WTC11 (cell line): ENCODE results near the gene KIFC3. TPM values are rescaled to one million over a fixed set of nuclear protein-coding genes. Genes with fewer than 3 reads are reported as not detected.

Experiments
- ATAC-seq: fragments of 200-7000 bp; cut with Tn5 transposase; 2 replicates; pipeline ENCODE4 v1.10.0; 2021; ENCODE audit warnings: mild to moderate bottlenecking, moderate library complexity
- CTCF ChIA-PET: fragments of 300-600 bp; sonication (Branson Sonifier 250); formaldehyde crosslinking; loops from one replicate; lab custom pipeline; 2021; ENCODE audit warnings: antibody characterized with exemption; lab: Charles Lee
- POLR2A ChIA-PET: fragments of 350-600 bp; sonication (Branson Sonifier 250); formaldehyde crosslinking; loops from one replicate; lab custom pipeline; 2021; ENCODE audit warnings: antibody characterized with exemption; lab: Charles Lee
- DNase-seq: peaks from one replicate; pipeline ENCODE4 v3.0.0; 2021; ENCODE audit warnings: low spot score
- H3K27ac Mint-ChIP-seq: 2 replicates; pipeline ENCODE4 v1.8.0; 2021; ENCODE audit warnings: mixed read lengths
- H3K27me3 Mint-ChIP-seq: 2 replicates; pipeline ENCODE4 v1.8.0; 2021; ENCODE audit warnings: low read depth, mild to moderate bottlenecking, moderate library complexity, mixed read lengths
- H3K36me3 Mint-ChIP-seq: 2 replicates; pipeline ENCODE4 v1.8.0; 2021; ENCODE audit warnings: mixed read lengths
- H3K4me1 Mint-ChIP-seq: 2 replicates; pipeline ENCODE4 v1.8.0; 2022; ENCODE audit warnings: mixed read lengths
- H3K4me3 Mint-ChIP-seq: 2 replicates; pipeline ENCODE4 v1.8.0; 2021; ENCODE audit warnings: mild to moderate bottlenecking, moderate library complexity, mixed read lengths
- H3K9me3 Mint-ChIP-seq: 2 replicates; pipeline ENCODE4 v1.8.0; 2021; ENCODE audit warnings: mixed read lengths
- ETV6 ChIP-seq: sonication (generic); formaldehyde crosslinking; IDR thresholded peaks from 2 replicates; pipeline ENCODE4 v1.8.1; 2022; ENCODE audit warnings: mild to moderate bottlenecking, missing genetic modification reagents
- GABPB1 ChIP-seq: sonication (generic); formaldehyde crosslinking; IDR thresholded peaks from 2 replicates; pipeline ENCODE4 v1.8.1; 2023; ENCODE audit warnings: mild to moderate bottlenecking, missing genetic modification reagents
- NFATC4 ChIP-seq: fragments of 250-450 bp; sonication (Bioruptor Pico); IDR thresholded peaks from 2 replicates; pipeline ENCODE4 v1.9.0; 2021; ENCODE audit warnings: mild to moderate bottlenecking
- NFYB ChIP-seq: sonication (generic); formaldehyde crosslinking; conservative IDR thresholded peaks from 2 replicates; pipeline ENCODE4 v1.8.0; 2022; ENCODE audit warnings: low read depth, missing genetic modification reagents
- OVOL2 ChIP-seq: fragments of 250-450 bp; sonication (Bioruptor Pico); IDR thresholded peaks from 2 replicates; pipeline ENCODE4 v1.9.0; 2021; ENCODE audit warnings: mild to moderate bottlenecking, borderline replicate concordance
- SMAD3 ChIP-seq: sonication (generic); formaldehyde crosslinking; IDR thresholded peaks from 2 replicates; pipeline ENCODE4 v1.8.0; 2022; ENCODE audit warnings: missing genetic modification reagents, mild to moderate bottlenecking, borderline replicate concordance
- ZNF121 ChIP-seq: sonication (generic); formaldehyde crosslinking; IDR thresholded peaks from 2 replicates; pipeline ENCODE4 v1.8.0; 2023; ENCODE audit warnings: missing genetic modification reagents
- ZNF138 ChIP-seq: sonication (generic); formaldehyde crosslinking; conservative IDR thresholded peaks from 2 replicates; pipeline ENCODE4 v1.8.1; 2022; ENCODE audit warnings: mild to moderate bottlenecking, moderate library complexity, missing genetic modification reagents
- ZNF317 ChIP-seq: sonication (generic); formaldehyde crosslinking; IDR thresholded peaks from 2 replicates; pipeline ENCODE4 v1.8.1; 2023; ENCODE audit warnings: low read depth, mild to moderate bottlenecking, moderate library complexity, missing genetic modification reagents, borderline replicate concordance
- ZNF416 ChIP-seq: fragments of 250-450 bp; sonication (Bioruptor Pico); IDR thresholded peaks from 2 replicates; pipeline ENCODE4 v1.9.0; 2021; ENCODE audit warnings: mild to moderate bottlenecking, inconsistent platforms
- ZNF423 ChIP-seq: fragments of 250-450 bp; sonication (Bioruptor Pico); IDR thresholded peaks from 2 replicates; pipeline ENCODE4 v2.1.2; 2022; ENCODE audit warnings: mild to moderate bottlenecking, moderate library complexity
- total RNA-seq: library from RNA; stranded (reverse); gene quantifications from 3 replicates; pipeline ENCODE4 v1.2.3, GENCODE V29; 2021
- TF ChIP-seq, protein P1 (sequence below): fragments of 250-450 bp; sonication (Bioruptor Pico); IDR thresholded peaks from 2 replicates; pipeline ENCODE4 v1.9.0; 2021; ENCODE audit warnings: mild to moderate bottlenecking
- TF ChIP-seq, protein P2 (sequence below): sonication (generic); formaldehyde crosslinking; IDR thresholded peaks from 2 replicates; pipeline ENCODE4 v1.8.0; 2023; ENCODE audit warnings: mild to moderate bottlenecking, missing genetic modification reagents
- TF ChIP-seq, protein P3 (sequence below): sonication (generic); formaldehyde crosslinking; IDR thresholded peaks from 2 replicates; pipeline ENCODE4 v1.8.0; 2023; ENCODE audit warnings: missing genetic modification reagents, mild to moderate bottlenecking, borderline replicate concordance
- TF ChIP-seq, protein P4 (sequence below): sonication (generic); formaldehyde crosslinking; IDR thresholded peaks from 2 replicates; pipeline ENCODE4 v1.8.0; 2022; ENCODE audit warnings: missing genetic modification reagents

Gene KIFC3
- total RNA-seq, 1 experiment from 2014 or later = 11.6 TPM

DNA sequence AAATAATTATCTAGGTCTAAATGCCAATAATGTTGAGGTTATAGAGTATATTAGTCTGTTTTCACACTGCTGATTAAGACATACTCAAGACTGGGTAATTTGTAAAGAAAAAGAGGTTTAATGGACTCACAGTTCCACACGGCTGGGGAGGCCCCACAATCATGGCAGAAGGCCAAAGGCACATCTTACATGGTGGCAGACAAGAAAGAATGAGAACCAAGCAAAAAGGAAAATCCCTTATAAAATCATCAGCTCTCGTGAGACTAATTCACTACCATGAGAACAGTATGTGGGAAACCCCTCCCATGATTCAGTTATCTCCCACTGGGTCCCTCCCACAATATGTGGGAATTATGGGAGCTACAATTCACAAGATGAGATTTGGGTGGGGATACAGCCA is 69.6 kb downstream of the KIFC3 start:
- Mint-ChIP-seq H3K9me3 (no peaks in the 10 kb centered on the region; the same call in 1 of the 2 replicates), H3K4me3 (no peak overlapping the region), H3K27me3 (peaks cover 3% of the 10 kb centered on the region; the same call in 1 of the 2 replicates), H3K4me1 (peaks cover 16% of the 10 kb centered on the region), H3K27ac (no peak overlapping the region), H3K36me3 (no peaks in the 10 kb centered on the region)
- ChIA-PET POLR2A (no interaction called here), CTCF (no interaction called here)
- TF ChIP-seq NFATC4 (no peak), NFYB (CRISPR knock-in tag) (no peak), ETV6 (CRISPR knock-in tag) (no peak), OVOL2 (CRISPR knock-in tag) (no peak), SMAD3 (CRISPR knock-in tag) (no peak), GABPB1 (CRISPR knock-in tag) (no peak), ZNF423 (CRISPR knock-in tag) (no peak)
- no peak for ATAC-seq
- no peak for DNase-seq

DNA sequence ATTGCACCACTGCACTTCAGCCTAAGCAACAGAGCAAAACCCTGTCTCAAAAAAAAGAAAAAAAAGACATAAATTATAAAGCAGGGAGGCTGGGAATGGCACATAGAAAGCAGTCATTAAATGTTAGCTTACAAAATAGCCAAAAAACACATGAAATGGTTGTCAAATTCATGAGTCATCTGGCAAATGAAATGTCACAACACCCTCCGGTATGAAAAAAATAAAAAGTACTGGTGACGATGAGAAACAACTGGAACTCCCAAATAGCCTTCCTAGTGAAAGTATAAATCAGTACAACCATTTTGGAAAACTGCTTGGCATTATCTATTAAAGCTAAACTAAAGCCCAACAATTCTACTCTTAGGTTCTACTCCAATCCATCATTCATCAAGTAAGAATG is 70.3 kb downstream of the KIFC3 start:
- peaks cover 3% of the 10 kb centered on the region; the same call in 1 of the 2 replicates for H3K27me3 Mint-ChIP-seq
- ATAC-seq = no peak
- TF ChIP-seq, protein P1, sequence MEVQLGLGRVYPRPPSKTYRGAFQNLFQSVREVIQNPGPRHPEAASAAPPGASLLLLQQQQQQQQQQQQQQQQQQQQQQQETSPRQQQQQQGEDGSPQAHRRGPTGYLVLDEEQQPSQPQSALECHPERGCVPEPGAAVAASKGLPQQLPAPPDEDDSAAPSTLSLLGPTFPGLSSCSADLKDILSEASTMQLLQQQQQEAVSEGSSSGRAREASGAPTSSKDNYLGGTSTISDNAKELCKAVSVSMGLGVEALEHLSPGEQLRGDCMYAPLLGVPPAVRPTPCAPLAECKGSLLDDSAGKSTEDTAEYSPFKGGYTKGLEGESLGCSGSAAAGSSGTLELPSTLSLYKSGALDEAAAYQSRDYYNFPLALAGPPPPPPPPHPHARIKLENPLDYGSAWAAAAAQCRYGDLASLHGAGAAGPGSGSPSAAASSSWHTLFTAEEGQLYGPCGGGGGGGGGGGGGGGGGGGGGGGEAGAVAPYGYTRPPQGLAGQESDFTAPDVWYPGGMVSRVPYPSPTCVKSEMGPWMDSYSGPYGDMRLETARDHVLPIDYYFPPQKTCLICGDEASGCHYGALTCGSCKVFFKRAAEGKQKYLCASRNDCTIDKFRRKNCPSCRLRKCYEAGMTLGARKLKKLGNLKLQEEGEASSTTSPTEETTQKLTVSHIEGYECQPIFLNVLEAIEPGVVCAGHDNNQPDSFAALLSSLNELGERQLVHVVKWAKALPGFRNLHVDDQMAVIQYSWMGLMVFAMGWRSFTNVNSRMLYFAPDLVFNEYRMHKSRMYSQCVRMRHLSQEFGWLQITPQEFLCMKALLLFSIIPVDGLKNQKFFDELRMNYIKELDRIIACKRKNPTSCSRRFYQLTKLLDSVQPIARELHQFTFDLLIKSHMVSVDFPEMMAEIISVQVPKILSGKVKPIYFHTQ = no peak
- TF ChIP-seq, protein P2, sequence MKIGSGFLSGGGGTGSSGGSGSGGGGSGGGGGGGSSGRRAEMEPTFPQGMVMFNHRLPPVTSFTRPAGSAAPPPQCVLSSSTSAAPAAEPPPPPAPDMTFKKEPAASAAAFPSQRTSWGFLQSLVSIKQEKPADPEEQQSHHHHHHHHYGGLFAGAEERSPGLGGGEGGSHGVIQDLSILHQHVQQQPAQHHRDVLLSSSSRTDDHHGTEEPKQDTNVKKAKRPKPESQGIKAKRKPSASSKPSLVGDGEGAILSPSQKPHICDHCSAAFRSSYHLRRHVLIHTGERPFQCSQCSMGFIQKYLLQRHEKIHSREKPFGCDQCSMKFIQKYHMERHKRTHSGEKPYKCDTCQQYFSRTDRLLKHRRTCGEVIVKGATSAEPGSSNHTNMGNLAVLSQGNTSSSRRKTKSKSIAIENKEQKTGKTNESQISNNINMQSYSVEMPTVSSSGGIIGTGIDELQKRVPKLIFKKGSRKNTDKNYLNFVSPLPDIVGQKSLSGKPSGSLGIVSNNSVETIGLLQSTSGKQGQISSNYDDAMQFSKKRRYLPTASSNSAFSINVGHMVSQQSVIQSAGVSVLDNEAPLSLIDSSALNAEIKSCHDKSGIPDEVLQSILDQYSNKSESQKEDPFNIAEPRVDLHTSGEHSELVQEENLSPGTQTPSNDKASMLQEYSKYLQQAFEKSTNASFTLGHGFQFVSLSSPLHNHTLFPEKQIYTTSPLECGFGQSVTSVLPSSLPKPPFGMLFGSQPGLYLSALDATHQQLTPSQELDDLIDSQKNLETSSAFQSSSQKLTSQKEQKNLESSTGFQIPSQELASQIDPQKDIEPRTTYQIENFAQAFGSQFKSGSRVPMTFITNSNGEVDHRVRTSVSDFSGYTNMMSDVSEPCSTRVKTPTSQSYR = no peak
- TF ChIP-seq NFATC4 (no peak), ZNF121 (CRISPR knock-in tag) (no peak), ZNF317 (no peak), ZNF138 (no peak), ZNF416 (CRISPR knock-in tag) (no peak)
- TF ChIP-seq, protein P3, sequence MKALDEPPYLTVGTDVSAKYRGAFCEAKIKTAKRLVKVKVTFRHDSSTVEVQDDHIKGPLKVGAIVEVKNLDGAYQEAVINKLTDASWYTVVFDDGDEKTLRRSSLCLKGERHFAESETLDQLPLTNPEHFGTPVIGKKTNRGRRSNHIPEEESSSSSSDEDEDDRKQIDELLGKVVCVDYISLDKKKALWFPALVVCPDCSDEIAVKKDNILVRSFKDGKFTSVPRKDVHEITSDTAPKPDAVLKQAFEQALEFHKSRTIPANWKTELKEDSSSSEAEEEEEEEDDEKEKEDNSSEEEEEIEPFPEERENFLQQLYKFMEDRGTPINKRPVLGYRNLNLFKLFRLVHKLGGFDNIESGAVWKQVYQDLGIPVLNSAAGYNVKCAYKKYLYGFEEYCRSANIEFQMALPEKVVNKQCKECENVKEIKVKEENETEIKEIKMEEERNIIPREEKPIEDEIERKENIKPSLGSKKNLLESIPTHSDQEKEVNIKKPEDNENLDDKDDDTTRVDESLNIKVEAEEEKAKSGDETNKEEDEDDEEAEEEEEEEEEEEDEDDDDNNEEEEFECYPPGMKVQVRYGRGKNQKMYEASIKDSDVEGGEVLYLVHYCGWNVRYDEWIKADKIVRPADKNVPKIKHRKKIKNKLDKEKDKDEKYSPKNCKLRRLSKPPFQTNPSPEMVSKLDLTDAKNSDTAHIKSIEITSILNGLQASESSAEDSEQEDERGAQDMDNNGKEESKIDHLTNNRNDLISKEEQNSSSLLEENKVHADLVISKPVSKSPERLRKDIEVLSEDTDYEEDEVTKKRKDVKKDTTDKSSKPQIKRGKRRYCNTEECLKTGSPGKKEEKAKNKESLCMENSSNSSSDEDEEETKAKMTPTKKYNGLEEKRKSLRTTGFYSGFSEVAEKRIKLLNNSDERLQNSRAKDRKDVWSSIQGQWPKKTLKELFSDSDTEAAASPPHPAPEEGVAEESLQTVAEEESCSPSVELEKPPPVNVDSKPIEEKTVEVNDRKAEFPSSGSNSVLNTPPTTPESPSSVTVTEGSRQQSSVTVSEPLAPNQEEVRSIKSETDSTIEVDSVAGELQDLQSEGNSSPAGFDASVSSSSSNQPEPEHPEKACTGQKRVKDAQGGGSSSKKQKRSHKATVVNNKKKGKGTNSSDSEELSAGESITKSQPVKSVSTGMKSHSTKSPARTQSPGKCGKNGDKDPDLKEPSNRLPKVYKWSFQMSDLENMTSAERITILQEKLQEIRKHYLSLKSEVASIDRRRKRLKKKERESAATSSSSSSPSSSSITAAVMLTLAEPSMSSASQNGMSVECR (CRISPR knock-in tag) = no peak
- TF ChIP-seq, protein P4, sequence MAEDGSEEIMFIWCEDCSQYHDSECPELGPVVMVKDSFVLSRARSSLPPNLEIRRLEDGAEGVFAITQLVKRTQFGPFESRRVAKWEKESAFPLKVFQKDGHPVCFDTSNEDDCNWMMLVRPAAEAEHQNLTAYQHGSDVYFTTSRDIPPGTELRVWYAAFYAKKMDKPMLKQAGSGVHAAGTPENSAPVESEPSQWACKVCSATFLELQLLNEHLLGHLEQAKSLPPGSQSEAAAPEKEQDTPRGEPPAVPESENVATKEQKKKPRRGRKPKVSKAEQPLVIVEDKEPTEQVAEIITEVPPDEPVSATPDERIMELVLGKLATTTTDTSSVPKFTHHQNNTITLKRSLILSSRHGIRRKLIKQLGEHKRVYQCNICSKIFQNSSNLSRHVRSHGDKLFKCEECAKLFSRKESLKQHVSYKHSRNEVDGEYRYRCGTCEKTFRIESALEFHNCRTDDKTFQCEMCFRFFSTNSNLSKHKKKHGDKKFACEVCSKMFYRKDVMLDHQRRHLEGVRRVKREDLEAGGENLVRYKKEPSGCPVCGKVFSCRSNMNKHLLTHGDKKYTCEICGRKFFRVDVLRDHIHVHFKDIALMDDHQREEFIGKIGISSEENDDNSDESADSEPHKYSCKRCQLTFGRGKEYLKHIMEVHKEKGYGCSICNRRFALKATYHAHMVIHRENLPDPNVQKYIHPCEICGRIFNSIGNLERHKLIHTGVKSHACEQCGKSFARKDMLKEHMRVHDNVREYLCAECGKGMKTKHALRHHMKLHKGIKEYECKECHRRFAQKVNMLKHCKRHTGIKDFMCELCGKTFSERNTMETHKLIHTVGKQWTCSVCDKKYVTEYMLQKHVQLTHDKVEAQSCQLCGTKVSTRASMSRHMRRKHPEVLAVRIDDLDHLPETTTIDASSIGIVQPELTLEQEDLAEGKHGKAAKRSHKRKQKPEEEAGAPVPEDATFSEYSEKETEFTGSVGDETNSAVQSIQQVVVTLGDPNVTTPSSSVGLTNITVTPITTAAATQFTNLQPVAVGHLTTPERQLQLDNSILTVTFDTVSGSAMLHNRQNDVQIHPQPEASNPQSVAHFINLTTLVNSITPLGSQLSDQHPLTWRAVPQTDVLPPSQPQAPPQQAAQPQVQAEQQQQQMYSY (CRISPR knock-in tag) = no peak
- no peak for DNase-seq
- CTCF ChIA-PET = interaction anchor here (0.8 kb wide), 1 partner anchor 63 kb away, joined by 3 read pairs; no protein-coding TSS in a partner anchor
- H3K36me3 Mint-ChIP-seq = no peaks in the 10 kb centered on the region
- H3K4me1 Mint-ChIP-seq = peaks cover 15% of the 10 kb centered on the region
- POLR2A ChIA-PET = no interaction called here
- H3K4me3 Mint-ChIP-seq = no peak overlapping the region
- H3K9me3 Mint-ChIP-seq = no peaks in the 10 kb centered on the region; the same call in 1 of the 2 replicates
- H3K27ac Mint-ChIP-seq = no peak overlapping the region; the same call in 1 of the 2 replicates
